NCI-H1694 treated with DMSO at 0.1 percent for 48 hours (cell line): ENCODE measurements around the gene PRKAG3.

Experiments
- DNase-seq: peaks from one replicate; lab custom pipeline; 2025; lab: John Stamatoyannopoulos, UW

PRKAG3 gene

DNA sequence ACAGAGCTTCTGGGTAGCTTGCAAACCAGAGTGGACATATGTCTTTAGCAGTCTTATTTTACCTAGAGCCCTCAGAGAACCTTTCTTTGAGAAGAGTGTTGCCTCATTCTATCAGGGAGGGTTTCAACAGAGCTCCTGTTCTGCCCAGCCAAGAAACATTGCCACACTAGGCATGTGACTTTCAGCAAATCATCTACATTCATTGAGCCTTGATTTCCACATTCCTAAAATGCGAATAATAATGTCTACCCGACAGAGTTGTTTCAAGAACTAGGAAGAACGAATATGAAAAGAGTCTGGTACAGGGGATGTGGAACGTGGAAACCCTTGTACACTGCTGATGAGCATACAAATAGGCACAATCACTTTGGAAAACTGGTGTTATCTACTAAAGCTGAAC is 7.8 kb upstream of the PRKAG3 start:
- no peak for DNase-seq

DNA sequence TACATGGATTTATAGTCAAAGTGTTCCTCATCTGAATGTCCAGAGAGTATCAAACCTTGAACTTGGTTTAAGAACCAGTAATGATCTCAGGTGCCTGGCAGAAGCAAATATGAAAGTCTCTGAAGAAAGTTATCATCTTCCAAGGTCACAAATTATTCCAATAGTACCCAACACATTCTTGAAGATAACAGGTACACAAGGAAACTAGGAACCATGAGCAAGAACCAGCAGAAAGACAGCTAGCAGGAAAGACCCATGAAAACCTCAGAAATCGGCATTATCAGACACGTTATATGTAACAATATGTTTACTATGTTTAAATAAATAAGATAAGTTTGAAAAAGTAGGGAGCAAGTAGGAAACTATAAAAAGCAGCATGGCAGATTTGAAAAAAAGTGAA is 5.9 kb upstream of the PRKAG3 start:
- no peak for DNase-seq

DNA sequence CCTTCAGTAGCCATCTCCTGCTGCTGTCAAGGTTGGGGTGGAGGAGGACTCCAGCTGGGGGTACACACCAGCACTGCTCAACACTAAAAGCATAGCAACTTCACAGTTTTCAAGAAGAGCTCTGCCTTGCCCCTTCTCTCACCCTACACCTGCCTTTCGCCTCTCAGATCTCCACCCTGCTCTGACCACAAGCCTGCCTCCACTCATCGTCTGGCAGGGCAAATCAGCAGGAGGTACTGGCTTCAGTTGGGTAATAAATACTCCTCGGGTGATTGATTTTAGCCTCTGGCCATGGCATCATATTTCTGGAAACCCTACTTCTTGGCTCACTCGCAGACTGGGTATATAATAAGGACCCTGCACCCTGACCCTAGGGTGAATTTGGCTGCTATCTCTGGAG is 3.1 kb upstream of the PRKAG3 start:
- DNase-seq = no peak

GRCh38 chr2:218833023-218833609 is 1.5 kb upstream of the PRKAG3 start:
- DNase-seq = no peak

DNA sequence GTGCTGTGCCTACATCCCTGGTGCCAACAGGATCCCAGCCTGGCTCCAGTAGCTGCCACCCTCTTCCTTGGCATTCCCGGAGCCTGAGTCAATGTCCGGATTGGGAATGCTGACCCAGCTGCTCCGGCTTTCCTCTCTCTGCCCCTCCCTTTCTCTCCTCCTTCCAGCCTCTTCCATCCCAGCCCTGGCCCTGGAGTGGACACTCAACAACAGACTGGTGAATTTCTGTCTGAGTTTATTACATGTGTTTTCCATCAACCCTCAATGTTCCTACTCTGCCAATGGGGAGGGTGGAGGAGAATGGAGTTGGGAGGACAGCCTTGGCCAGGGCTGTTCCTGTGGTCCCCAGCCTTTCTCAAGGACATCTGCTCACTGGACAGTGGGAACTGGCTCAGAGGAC is 917 bp upstream of the PRKAG3 start:
- no peak for DNase-seq

- no peak for DNase-seq
These were observed 478 bp upstream of the PRKAG3 start for GRCh38 chr2:218832081-218832480.

DNA sequence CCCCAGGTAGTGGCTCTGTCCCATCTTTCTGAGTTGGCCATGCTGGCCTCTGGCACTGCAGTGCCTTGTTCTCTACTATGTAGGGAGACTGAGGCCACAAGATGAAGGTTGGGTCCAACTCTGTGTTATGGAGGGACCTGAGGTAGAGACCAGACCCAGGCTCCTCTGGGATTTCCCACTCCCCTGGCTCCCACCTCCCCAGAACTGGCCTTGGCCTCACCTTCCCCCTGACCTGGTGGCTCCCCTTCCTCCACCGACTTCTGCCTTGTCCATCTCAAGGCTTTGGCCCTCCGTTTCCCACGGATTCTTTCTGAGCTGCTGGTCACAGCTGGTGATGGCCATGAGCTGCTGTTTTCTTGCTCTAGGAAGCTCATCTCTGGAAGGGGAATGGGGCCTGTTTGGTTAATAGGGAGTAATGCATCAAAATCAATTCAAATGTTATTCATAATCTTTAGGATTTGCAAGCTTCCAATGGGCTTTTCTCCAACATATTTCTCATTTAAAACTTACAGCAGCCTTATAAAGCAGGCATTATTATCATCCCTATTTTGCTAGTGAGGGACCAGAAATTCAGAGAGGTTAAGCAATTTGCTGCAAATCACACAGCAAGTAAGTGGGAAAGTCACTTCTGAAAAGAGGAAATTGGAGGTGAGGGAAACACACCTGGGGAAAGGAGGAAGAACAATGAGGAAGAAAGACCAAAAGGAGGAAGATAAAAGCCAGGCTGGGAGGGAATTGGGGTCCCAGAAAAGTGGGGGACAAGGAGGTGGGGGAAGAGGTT is 887 bp downstream of the PRKAG3 start:
- no peak for DNase-seq

DNA sequence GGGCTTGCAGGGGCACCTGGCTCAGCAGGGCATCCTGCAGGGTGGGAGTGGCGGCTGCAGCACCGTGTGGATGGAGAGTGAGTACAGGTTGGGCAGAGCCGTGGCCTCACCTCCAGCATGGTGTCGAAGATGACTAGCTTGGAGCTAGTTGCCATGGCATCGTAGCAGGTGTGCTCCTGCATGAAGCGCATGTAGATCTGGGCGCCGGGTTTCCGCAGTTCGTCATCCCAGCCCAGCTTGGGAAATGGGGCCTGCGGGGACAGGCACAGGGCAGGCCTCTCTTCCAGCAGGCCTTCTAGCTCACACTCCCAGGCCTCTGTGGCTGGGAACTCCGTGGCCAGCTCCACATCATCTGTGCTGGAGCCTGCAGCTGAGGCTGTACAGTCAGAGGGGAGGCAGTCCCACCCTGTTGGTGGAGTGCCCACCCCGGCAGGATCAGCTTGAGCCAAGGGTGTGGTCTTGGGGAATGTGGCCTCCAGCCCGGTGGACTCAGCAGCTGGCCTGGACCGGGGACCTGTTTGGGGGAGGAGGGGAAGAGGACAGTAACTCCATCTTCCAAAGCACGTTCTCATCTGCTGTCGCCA is 1.6 kb downstream of the PRKAG3 start:
- no peak for DNase-seq

- DNase-seq = no peak
These were observed 3.2 kb downstream of the PRKAG3 start for GRCh38 chr2:218828477-218828778.

- DNase-seq = no peak
These were observed 3.7 kb downstream of the PRKAG3 start for GRCh38 chr2:218827701-218828476.

DNA sequence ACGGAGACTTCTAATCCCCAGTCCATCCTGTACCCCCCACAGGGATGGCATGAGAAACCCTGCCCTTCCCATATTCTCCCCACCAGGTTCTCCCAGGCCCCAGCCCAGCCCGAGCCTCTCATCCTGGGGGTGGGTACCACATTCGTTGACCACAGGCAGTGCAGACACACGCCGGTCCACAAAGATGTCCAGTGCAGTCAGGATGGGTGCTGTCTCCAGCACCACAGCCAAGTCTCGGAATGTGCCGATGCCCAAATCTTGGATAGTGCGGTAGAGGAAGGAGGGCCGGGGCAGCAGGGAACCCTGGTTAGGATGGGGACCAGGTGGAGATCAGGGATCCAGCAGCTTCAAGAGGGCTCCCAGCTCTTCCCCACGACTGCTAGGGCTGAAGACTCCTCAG is 4.8 kb downstream of the PRKAG3 start:
- DNase-seq = no peak

DNA sequence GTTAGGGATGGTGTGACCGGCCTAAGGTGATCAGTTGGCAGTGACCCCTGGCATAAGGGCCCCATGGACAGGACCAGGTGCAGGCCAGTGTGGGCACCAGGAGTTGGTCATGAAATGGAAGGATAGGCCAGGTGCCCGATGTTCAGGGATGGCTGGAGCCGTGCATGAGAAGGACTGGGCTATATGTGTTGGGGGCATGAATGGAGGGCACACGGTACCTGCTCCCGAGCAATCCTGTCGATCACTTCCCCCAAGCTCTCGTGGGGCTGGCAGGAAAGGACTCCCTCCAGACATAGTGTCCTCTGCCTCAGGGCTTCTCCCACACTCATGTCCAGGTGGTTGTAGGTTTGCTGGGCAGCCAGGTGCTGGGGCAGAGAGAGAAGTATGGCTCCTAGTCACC is 7.6 kb downstream of the PRKAG3 start:
- DNase-seq = no peak

DNA sequence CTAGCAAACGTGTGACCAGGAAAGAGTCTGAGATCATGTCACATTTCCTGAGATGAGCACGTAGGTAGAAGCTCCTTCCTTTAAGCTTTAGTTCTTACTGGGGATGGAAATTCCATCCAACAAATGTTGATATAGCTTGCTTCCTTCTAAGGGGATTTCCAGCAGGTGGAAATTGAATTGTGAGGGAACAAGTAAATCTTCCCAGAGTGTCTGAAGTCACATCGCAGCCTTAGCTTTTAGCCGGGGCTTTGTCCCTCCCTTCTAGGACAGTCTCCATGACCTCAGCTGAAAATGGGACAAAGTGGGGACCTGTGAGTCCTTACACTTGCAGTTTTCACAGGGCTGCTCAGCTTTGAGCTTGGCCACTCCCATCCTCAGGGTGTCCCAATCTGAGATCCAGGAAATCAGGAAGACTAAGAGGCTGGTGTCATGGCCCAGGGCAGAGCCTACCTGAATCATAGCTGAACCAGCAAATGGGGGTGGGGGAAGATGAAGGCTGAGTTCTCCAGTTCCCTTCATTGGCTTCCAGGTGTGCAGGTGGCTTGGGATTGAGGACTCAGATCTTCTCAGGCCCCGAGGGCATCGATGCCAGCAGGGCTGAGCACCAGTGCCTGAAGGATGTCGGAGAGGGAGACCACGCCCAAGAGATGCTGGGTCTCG is 8.3 kb downstream of the PRKAG3 start:
- DNase-seq = no peak

DNA sequence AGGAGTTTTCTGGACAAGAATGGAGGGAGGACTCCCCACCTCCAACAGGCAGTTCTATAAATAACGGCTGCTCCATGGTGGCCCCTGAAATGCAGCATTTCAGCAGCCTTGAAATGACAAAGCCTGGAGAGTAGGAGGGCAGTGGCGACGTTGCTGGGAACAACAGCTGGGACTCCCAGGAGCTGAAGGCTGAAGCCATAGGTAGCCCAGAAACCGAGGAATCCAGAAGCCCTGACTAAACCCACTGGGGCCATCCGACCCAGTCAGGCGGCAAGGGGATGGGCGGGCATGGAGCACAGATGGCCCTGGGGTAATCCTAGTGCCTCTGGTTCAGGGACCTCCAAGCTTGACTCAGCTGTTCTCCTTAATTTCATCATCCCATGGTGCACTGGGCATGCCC is 9.0 kb downstream of the PRKAG3 start:
- no peak for DNase-seq

DNA sequence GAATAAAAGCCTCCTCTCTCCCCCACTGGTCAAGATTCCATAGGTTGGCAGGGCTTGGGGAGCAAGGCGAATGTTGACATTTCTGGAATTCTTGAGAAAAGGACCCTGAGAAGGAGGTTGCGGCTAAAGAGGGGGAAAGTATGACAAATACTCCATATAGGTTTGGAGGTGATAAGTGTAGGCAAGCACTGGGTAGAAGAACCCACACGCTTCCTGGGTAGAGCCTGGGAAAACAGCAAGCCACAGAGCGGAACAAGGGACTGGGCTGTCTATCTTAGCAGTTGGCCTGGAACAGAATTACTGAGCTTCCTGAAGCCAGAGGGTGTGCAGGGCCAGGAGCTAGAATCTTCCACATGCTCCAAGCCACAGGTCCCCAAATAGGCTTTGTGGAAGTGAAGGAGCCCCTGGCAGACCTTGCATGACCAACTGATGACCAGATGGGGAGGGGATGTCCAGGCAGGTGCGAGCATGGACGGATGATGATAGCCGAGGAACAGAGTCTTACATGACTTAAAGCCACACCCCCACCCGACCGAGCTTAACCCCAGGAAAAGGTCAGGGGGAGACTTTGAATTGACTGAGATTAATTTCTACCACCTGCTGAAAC is 9.9 kb downstream of the PRKAG3 start:
- DNase-seq = no peak

DNA sequence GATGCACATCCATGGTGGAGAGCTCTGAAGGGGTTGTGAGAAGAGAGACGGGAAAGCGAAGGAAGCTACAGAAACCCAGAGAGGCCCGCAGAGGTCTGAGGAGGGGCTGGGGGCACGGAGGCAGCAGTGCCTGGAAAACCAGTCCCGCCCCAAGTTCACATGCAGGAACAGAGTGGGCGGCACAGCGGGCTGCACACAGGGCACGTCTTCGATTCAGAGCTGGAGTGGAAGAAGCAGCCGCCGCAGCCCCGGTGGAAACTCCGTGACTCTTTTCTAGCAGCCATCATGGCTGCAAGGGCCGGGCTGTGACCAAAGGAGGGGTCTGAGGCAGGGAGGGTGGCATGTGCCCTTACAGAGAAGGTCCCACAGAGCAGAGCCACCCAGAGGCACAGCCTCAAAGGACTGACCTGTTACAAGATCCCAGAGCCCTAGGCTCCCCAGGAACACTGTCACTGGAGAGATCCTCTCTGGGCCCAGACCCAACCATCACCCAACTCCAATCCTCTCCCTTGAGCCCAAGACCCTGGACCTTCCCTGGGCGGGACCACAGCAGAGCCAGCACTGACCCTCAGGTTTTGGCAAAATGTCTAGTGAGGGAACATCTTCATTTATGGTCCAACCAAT is 10.7 kb downstream of the PRKAG3 start:
- DNase-seq = no peak

DNA sequence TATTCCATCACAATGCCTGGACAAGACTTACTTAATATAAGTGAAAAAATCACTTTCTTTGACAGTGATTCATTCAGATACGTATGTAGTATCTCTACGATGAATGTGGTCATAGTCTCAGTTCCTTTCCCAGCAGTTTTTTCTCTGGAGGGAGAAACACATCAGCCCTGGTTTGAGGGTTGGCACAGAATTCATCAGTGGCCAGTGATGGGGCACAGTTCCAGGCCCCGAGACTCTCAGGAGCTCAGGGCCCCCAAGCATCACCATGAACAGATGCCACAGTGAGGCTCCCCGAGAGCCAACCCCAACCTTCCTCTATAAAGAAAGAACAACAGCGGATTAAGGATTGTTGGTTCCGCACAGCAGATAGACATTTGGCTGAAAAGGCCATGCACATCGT is 12.5 kb downstream of the PRKAG3 start:
- no peak for DNase-seq

GRCh38 chr2:218816561-218817011 is 15.0 kb downstream of the PRKAG3 start:
- no peak for DNase-seq

GRCh38 chr2:218815649-218816048 is 16.0 kb downstream of the PRKAG3 start:
- DNase-seq = no peak

DNA sequence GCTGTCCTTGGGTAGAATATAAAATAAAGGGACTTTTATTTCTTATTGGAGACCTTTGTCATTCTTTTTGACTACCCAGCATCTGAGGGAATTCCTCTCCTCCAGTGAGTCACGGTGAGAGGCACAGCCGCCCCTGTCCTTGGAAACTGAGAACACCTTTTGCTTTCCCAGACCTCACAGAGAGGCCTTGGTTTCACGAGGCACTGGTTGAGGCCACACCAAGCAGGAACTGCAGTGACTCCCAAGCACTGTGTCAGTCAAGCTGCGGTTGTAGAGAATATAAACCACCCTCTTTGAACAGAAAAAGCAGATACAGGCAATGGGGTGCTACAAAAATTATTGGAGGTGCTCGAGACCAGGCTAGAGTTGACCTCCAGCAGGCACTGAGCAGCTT is 16.4 kb downstream of the PRKAG3 start:
- DNase-seq = no peak

- DNase-seq = no peak
These were observed 16.9 kb downstream of the PRKAG3 start for GRCh38 chr2:218814540-218815243.
